K562 (cell line): ENCODE results near the gene IL23R. TPM values are rescaled to one million over a fixed set of nuclear protein-coding genes. Genes with fewer than 3 reads are reported as not detected.

Experiments used
- CBX2 ChIP-seq: fragments of 200-600 bp; sonication (generic); IDR thresholded peaks from one replicate; pipeline ENCODE4 v1.6.1; 2012; ENCODE audit warnings: mild to moderate bottlenecking, low read length, inconsistent platforms; ENCODE audit not compliant: insufficient read depth, poor library complexity, severe bottlenecking
- EZH2 ChIP-seq: IDR thresholded peaks from 2 replicates; pipeline ENCODE4 v1.6.1; 2012; ENCODE audit warnings: low read depth, mild to moderate bottlenecking, inconsistent platforms, low read length, borderline replicate concordance
- FIP1L1 ChIP-seq: fragments of 200-400 bp; formaldehyde crosslinking; IDR thresholded peaks from 2 replicates; pipeline ENCODE4 v1.6.1; 2018; ENCODE audit warnings: mild to moderate bottlenecking, low read depth, low read length; ENCODE audit not compliant: poor library complexity, severe bottlenecking
- FOXJ2 ChIP-seq: fragments of 200-800 bp; sonication (Bioruptor generic); IDR thresholded peaks from 2 replicates; pipeline ENCODE4 v1.6.1; 2016; ENCODE audit warnings: missing genetic modification characterization, missing compliant biosample characterization
- HLTF ChIP-seq: fragments of 450-650 bp; IDR thresholded peaks from 2 replicates; pipeline ENCODE4 v1.6.1; 2016
- MCM2 ChIP-seq: fragments of 450-650 bp; IDR thresholded peaks from 2 replicates; pipeline ENCODE4 v1.6.1; 2017; ENCODE audit warnings: low read depth, mild to moderate bottlenecking
- MED1 ChIP-seq: sonication (generic); formaldehyde crosslinking; IDR thresholded peaks from 2 replicates; pipeline ENCODE4 v1.8.1; 2023; ENCODE audit warnings: missing genetic modification reagents, borderline replicate concordance
- MEF2A ChIP-seq: IDR thresholded peaks from 2 replicates; pipeline ENCODE4 v1.6.1; 2011; ENCODE audit warnings: low read depth, mild to moderate bottlenecking, low read length, moderate library complexity; ENCODE audit not compliant: control insufficient read depth
- ZNF133 ChIP-seq: fragments of 250-450 bp; sonication (Bioruptor Pico); IDR thresholded peaks from 2 replicates; pipeline ENCODE4 v1.4.0; 2020; ENCODE audit warnings: mild to moderate bottlenecking
- ZNF165 ChIP-seq: fragments of 250-450 bp; sonication (Bioruptor Pico); IDR thresholded peaks from 2 replicates; pipeline ENCODE4 v1.4.0; 2020; ENCODE audit warnings: borderline replicate concordance
- ZNF280A ChIP-seq: fragments of 450-650 bp; IDR thresholded peaks from 2 replicates; pipeline ENCODE4 v1.6.1; 2018; ENCODE audit warnings: mild to moderate bottlenecking, low read depth; ENCODE audit not compliant: partially characterized antibody
- ZNF699 ChIP-seq: fragments of 250-450 bp; sonication (Bioruptor Pico); IDR thresholded peaks from 2 replicates; pipeline ENCODE4 v1.8.0; 2021; ENCODE audit warnings: mild to moderate bottlenecking, moderate library complexity; ENCODE audit not compliant: insufficient replicate concordance
- polyA plus RNA-seq, 8 experiments: library from polyadenylated mRNA; depleted of rRNA in 4 of 8; stranded (reverse) in 5 of 8; unstranded in 3 of 8; fragments of >200 nt; fragmentation: Nextera tagmentation in 2 of 8; fragmentation: Illumina TruSeq in 1 of 8; extraction: Ambion mirVana in 2 of 8; extraction: Trizol in 1 of 8; gene quantifications; 2 replicates each; pipeline versions ENCODE4 v1.2.1 to v1.2.3, GENCODE V29; 2011 to 2014; ENCODE audit warnings: inconsistent platforms in 1 of 8, missing spikeins in 1 of 8
- total RNA-seq, 7 experiments: library from RNA; depleted of rRNA in 6 of 7; stranded (reverse); fragments of >200 nt in 6 of 7; fragmentation: Illumina TruSeq in 2 of 7; extraction: Trizol in 2 of 7; gene quantifications; 2 replicates each; pipeline versions ENCODE4 v1.2.1 to v1.2.3, GENCODE V29; 2011 to 2021; ENCODE audit warnings: low replicate concordance in 1 of 7
- TF ChIP-seq, protein P1 (sequence below): fragments of 450-650 bp; IDR thresholded peaks from 2 replicates; pipeline ENCODE4 v1.6.1; 2016; ENCODE audit warnings: low read depth
- TF ChIP-seq, protein P2 (sequence below): IDR thresholded peaks from 2 replicates; pipeline ENCODE4 v1.6.1; 2016; ENCODE audit warnings: missing genetic modification characterization, missing compliant biosample characterization
- TF ChIP-seq, protein P3 (sequence below): fragments of 450-650 bp; IDR thresholded peaks from 2 replicates; pipeline ENCODE4 v1.6.1; 2016

The IL23R gene
- total and polyA plus RNA-seq, 9 of the 15 experiments (the other 6 are each of a cell fraction or from before 2014, with no cell fraction given) = 4.4 to 52.7 (median 22.8) TPM

DNA sequence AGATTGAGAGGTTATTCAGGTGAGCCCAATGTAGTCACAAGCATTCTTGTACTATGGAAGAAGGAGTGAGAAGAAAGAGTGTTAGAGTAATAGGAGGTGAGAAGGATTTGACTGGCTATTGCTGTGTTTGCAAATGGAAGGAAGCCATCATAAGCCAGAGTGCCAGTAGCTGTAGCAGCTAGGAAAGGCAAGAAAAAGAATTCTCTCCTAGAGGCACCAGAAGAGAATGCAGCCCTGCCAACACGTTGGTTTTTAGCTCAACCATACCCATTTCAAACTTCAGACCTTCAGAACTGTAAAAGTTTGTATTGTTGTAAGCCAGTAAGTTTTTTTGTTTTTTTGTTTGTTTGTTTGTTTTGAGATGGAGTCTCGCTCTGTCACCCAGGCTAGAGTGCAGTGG, 132.5 kb downstream of the IL23R start (continued):
- TF ChIP-seq, protein P1, sequence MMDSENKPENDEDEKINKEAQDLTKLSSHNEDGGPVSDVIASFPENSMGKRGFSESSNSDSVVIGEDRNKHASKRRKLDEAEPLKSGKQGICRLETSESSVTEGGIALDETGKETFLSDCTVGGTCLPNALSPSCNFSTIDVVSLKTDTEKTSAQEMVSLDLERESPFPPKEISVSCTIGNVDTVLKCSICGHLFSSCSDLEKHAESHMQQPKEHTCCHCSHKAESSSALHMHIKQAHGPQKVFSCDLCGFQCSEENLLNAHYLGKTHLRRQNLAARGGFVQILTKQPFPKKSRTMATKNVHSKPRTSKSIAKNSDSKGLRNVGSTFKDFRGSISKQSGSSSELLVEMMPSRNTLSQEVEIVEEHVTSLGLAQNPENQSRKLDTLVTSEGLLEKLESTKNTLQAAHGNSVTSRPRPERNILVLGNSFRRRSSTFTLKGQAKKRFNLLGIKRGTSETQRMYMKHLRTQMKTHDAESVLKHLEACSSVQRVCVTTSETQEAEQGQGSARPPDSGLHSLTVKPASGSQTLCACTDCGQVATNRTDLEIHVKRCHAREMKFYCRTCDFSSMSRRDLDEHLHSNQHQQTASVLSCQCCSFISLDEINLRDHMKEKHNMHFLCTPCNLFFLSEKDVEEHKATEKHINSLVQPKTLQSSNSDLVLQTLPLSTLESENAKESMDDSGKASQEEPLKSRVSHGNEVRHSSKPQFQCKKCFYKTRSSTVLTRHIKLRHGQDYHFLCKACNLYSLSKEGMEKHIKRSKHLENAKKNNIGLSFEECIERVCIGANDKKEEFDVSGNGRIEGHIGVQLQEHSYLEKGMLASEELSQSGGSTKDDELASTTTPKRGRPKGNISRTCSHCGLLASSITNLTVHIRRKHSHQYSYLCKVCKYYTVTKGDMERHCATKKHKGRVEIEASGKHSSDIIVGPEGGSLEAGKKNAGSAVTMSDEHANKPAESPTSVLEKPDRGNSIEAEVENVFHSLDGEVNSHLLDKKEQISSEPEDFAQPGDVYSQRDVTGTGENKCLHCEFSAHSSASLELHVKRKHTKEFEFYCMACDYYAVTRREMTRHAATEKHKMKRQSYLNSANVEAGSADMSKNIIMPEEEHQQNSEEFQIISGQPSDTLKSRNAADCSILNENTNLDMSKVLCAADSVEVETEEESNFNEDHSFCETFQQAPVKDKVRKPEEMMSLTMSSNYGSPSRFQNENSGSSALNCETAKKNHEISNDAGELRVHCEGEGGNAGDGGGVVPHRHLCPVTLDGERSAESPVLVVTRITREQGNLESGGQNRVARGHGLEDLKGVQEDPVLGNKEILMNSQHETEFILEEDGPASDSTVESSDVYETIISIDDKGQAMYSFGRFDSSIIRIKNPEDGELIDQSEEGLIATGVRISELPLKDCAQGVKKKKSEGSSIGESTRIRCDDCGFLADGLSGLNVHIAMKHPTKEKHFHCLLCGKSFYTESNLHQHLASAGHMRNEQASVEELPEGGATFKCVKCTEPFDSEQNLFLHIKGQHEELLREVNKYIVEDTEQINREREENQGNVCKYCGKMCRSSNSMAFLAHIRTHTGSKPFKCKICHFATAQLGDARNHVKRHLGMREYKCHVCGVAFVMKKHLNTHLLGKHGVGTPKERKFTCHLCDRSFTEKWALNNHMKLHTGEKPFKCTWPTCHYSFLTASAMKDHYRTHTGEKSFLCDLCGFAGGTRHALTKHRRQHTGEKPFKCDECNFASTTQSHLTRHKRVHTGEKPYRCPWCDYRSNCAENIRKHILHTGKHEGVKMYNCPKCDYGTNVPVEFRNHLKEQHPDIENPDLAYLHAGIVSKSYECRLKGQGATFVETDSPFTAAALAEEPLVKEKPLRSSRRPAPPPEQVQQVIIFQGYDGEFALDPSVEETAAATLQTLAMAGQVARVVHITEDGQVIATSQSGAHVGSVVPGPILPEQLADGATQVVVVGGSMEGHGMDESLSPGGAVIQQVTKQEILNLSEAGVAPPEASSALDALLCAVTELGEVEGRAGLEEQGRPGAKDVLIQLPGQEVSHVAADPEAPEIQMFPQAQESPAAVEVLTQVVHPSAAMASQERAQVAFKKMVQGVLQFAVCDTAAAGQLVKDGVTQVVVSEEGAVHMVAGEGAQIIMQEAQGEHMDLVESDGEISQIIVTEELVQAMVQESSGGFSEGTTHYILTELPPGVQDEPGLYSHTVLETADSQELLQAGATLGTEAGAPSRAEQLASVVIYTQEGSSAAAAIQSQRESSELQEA = no peak
- no peak for TF ChIP-seq MEF2A
- TF ChIP-seq FOXJ2 (tag) = no peak
- TF ChIP-seq HLTF = no peak
- no peak for TF ChIP-seq CBX2
- TF ChIP-seq, protein P2, sequence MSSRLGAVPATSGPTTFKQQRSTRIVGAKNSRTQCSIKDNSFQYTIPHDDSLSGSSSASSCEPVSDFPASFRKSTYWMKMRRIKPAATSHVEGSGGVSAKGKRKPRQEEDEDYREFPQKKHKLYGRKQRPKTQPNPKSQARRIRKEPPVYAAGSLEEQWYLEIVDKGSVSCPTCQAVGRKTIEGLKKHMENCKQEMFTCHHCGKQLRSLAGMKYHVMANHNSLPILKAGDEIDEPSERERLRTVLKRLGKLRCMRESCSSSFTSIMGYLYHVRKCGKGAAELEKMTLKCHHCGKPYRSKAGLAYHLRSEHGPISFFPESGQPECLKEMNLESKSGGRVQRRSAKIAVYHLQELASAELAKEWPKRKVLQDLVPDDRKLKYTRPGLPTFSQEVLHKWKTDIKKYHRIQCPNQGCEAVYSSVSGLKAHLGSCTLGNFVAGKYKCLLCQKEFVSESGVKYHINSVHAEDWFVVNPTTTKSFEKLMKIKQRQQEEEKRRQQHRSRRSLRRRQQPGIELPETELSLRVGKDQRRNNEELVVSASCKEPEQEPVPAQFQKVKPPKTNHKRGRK (tag) = no peak
- no peak for TF ChIP-seq ZNF133 (CRISPR knock-in tag)
- TF ChIP-seq EZH2 = no peak
- no peak for TF ChIP-seq ZNF699 (CRISPR knock-in tag)
- no peak for TF ChIP-seq ZNF280A
- no peak for TF ChIP-seq MED1
- no peak for TF ChIP-seq ZNF165
- no peak for TF ChIP-seq MCM2
- TF ChIP-seq, protein P3, sequence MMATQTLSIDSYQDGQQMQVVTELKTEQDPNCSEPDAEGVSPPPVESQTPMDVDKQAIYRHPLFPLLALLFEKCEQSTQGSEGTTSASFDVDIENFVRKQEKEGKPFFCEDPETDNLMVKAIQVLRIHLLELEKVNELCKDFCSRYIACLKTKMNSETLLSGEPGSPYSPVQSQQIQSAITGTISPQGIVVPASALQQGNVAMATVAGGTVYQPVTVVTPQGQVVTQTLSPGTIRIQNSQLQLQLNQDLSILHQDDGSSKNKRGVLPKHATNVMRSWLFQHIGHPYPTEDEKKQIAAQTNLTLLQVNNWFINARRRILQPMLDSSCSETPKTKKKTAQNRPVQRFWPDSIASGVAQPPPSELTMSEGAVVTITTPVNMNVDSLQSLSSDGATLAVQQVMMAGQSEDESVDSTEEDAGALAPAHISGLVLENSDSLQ = no peak
- no peak for TF ChIP-seq FIP1L1
